ACC112 (cell line): ENCODE measurements around the gene PCSK1N.
A peak's percentile ranks its signal among the peaks of the same experiment; 100 is the strongest.

Experiments used
- H2AFZ ChIP-seq: fragments of 200-600 bp; sonication (generic); one replicate; pipeline ENCODE4 v1.6.0; 2017; ENCODE audit warnings: antibody characterized with exemption, low read length; ENCODE audit not compliant: unreplicated experiment
- H3K27ac ChIP-seq: fragments of 200-600 bp; sonication (generic); 2 replicates; pipeline ENCODE4 v1.5.1; 2014; ENCODE audit warnings: low read depth, mild to moderate bottlenecking, antibody characterized with exemption, low read length, moderate library complexity
- H3K27me3 ChIP-seq: fragments of 200-600 bp; sonication (generic); 2 replicates; pipeline ENCODE4 v1.6.1; 2014; ENCODE audit warnings: mild to moderate bottlenecking, antibody characterized with exemption, low read length, moderate library complexity, mixed read lengths; ENCODE audit not compliant: insufficient read depth
- H3K36me3 ChIP-seq: fragments of 200-600 bp; sonication (generic); 2 replicates; pipeline ENCODE4 v1.6.1; 2016; ENCODE audit warnings: mild to moderate bottlenecking, antibody characterized with exemption, low read length, moderate library complexity, mixed read lengths; ENCODE audit not compliant: insufficient read depth
- H3K4me1 ChIP-seq: fragments of 200-600 bp; sonication (generic); one replicate; pipeline ENCODE4 v1.6.1; 2016; ENCODE audit warnings: low read length, mixed read lengths; ENCODE audit not compliant: insufficient read depth, unreplicated experiment, control insufficient read depth
- H3K4me3 ChIP-seq: fragments of 200-600 bp; sonication (generic); 2 replicates; pipeline ENCODE4 v1.5.1; 2014; ENCODE audit warnings: mild to moderate bottlenecking, low read depth, low read length
- H3K79me2 ChIP-seq: fragments of 200-600 bp; sonication (generic); one replicate; pipeline ENCODE4 v1.6.0; 2016; ENCODE audit warnings: low read length; ENCODE audit not compliant: control insufficient read depth, unreplicated experiment, insufficient read depth

The PCSK1N gene

DNA sequence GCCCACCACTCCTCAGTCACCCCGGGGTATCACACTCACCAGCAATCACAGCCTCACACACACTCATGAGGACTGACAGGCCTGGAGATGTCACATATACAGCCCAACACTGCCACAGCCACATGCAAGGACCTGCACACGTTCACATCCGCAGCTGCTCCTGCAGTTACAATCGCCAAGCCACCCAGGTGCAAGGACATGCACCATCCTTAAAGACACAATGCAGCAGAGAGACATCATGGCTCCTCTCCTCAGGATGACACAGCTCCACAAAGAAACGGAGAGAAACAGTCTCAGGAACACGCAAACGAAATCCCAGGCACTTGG is 1.1 kb downstream of the PCSK1N start:
- H2AFZ ChIP-seq = no peak overlapping the region
- H3K27ac ChIP-seq = no peak overlapping the region
- peak overlapping the region; percentile 59; the same call in 1 of the 2 replicates for H3K4me3 ChIP-seq
- no peaks in the 10 kb centered on the region for H3K79me2 ChIP-seq
- peaks cover 54% of the 10 kb centered on the region for H3K27me3 ChIP-seq
- H3K36me3 ChIP-seq = no peaks in the 10 kb centered on the region
- H3K4me1 ChIP-seq = no peaks in the 10 kb centered on the region

DNA sequence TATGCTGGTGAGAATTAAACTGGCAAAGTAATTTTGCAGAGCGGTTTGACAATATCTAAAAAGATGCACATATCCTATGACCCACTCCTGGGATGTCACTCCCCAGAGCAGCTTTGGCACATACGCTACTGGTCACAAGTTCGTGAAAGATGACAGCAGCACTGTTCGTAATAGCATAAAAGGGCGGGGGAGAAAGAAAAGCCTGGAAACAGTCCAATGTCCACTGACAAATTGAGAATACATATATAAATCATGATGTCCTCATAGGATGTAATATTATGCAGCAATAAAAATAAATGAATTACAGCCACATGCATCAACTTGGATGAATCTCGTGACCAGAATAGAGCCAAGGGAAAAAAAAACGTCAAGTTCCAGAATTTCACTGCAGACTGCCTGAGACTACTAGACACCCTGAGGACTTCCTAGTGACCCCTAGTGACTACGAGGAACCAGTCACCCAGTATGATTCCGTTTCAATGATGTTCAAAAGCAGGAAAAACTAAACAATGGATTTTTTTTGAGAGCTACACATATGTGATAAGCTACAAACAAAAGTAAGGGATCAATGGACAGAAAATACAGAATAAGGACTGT is 1.8 kb downstream of the PCSK1N start:
- Histone ChIP-seq H3K27me3 (peaks cover 54% of the 10 kb centered on the region), H3K79me2 (no peaks in the 10 kb centered on the region), H3K27ac (no peak overlapping the region), H3K36me3 (no peaks in the 10 kb centered on the region), H2AFZ (no peak overlapping the region), H3K4me1 (no peaks in the 10 kb centered on the region), H3K4me3 (no peak overlapping the region)

DNA sequence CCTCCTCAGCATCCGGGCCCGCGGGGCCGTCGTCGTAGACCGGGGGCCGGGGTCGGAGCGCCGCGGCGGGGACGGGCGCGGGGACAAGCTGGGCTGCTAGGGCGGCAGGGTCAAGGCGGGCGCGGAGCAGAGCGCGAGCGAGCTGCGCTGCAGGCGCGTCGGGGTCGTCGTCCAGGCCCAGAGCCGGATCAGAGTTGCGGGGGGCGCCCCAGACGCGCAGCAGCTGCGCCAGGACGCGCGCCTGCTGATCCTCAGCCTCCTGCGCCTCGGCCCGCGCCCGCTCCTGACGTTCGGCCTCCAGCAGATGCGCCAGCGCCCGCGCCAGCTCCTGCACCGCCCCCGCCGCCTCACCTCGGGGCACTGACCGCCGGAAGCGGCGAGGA is 3.5 kb downstream of the PCSK1N start:
- no peak overlapping the region for H3K4me3 ChIP-seq
- H3K27ac ChIP-seq = no peak overlapping the region
- no peaks in the 10 kb centered on the region for H3K79me2 ChIP-seq
- no peaks in the 10 kb centered on the region for H3K36me3 ChIP-seq
- peaks cover 54% of the 10 kb centered on the region for H3K27me3 ChIP-seq
- no peak overlapping the region for H2AFZ ChIP-seq
- H3K4me1 ChIP-seq = no peaks in the 10 kb centered on the region

DNA sequence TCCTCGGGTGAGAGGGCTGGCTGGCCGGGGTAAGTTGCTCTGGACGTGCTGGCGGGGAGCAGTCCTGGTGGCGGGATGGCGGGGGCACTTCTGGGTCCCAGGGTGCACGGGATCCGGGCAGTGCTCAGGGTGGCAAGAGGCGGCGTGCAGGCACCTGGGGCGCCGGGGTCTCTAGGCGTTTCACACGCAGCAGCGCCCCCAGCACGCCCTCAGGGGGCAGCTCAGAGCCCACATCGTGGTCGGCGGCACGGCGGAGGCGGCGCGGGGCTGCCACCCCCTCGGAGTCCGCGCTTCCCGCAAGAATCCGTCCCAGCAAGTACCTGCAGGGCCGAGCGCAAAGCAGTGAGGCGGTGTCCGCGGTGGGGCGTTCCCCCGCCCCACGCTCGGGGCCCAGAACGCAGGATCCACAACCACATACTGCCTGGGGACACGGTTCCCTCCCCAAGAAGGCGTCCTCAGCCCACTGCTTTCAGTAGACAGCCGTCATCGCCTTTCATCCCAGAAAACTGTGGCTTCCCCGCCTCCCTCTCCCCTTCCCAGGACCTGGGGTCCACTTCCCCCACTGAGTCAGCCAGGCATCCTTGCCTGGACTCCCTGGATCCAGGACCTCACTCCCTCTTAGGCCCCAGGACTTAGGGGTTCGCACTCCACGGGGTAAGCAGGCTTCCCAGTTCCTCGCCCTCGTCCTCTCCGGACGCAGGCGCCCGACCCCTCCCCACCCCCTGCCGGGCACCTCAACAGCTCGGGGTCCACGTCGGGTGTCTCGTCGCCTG is 4.1 kb downstream of the PCSK1N start:
- Histone ChIP-seq H3K4me3 (no peak overlapping the region), H3K27me3 (peaks cover 52% of the 10 kb centered on the region), H2AFZ (no peak overlapping the region), H3K27ac (no peak overlapping the region), H3K79me2 (no peaks in the 10 kb centered on the region), H3K36me3 (no peaks in the 10 kb centered on the region), H3K4me1 (no peaks in the 10 kb centered on the region)

DNA sequence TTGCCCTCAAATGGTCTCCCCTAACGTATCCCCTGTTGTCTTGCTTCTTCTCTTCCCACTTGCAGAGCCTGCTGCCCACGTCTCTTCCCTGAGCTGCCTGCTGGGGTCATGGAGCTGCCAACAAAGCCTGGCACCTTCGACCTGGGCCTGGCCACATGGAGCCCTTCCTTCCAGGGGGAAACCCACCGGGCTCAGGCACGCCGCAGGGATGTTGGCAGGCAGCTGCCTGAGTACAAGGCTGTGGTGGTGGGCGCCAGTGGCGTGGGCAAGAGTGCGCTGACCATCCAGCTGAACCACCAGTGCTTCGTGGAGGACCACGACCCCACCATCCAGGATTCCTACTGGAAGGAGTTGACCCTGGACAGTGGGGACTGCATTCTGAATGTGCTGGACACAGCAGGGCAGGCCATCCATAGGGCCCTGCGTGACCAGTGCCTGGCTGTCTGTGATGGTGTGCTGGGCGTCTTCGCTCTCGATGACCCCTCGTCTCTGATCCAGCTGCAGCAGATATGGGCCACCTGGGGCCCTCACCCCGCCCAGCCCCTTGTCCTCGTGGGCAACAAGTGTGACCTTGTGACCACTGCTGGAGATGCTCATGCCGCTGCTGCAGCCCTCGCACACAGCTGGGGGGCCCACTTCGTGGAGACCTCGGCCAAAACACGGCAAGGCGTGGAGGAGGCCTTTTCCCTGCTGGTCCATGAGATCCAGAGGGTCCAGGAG is 6.2 kb downstream of the PCSK1N start:
- H3K4me3 ChIP-seq = no peak overlapping the region
- peaks cover 34% of the 10 kb centered on the region for H3K27me3 ChIP-seq
- no peaks in the 10 kb centered on the region for H3K79me2 ChIP-seq

DNA sequence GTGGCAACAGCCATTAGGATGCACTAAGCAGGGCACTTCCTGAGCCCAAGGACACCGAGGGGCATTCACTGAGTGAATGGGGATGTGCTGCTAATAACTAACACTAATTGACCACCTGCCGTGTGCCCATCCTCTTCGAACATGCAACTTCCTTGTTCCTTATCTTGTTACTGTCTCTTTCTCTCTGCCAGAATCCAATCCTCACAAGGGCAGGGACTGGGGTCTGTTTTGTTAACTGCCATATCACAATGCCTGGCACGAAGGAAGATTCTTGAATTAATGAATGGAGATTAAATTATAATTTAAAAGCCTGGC is 7.8 kb downstream of the PCSK1N start:
- Histone ChIP-seq H3K27me3 (peaks cover 20% of the 10 kb centered on the region), H3K79me2 (no peaks in the 10 kb centered on the region), H3K4me3 (no peak overlapping the region), H3K36me3 (no peaks in the 10 kb centered on the region), H3K27ac (no peak overlapping the region), H2AFZ (no peak overlapping the region), H3K4me1 (no peaks in the 10 kb centered on the region)

More for the DNA sequence above, 6.2 kb downstream of the PCSK1N start:
- H3K4me1 ChIP-seq = no peaks in the 10 kb centered on the region
- no peaks in the 10 kb centered on the region for H3K36me3 ChIP-seq
- H2AFZ ChIP-seq = no peak overlapping the region
- H3K27ac ChIP-seq = no peak overlapping the region

DNA sequence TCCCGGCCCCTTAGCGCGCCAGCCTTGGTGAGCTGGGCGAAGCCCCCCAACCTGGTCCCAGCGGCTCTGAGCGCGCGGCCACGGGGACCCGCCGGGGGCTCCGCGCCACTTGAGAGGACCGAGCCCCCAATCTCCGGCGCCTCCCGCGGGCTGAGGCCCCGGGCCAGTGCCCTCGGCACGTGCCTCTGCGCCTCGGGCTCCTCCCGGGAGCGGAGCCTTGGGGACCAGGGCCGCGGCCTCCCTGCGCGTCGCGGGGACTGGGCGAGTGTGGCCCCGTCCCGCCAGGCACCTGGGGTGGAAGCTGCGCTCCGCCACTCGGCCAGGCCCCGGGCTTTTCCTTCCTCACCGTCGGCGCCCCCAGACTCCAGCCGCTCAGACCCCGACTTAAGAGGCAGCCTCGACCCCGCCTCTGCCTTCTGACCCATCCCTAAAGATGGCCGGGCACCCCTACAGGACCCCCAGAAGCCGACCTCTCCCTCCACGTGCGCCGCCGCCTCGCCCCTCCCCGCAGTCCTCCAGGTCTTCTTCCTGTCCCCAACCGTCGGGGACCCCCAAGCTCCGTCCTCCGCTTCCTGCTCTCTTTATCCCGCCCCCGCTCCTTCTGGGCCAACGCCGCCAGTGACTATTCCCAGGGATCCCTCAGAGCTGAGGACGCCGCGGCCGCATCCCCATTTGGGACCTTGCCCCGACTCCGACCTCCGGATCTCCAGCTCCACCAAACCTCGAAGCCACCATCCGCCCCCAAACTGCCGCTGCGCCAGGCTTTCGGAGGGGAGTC is 8.3 kb downstream of the PCSK1N start:
- no peak overlapping the region for H2AFZ ChIP-seq
- H3K27ac ChIP-seq = no peak overlapping the region
- peaks cover 15% of the 10 kb centered on the region for H3K27me3 ChIP-seq
- no peaks in the 10 kb centered on the region for H3K36me3 ChIP-seq
- H3K4me3 ChIP-seq = no peak overlapping the region
- no peaks in the 10 kb centered on the region for H3K4me1 ChIP-seq
- no peaks in the 10 kb centered on the region for H3K79me2 ChIP-seq

DNA sequence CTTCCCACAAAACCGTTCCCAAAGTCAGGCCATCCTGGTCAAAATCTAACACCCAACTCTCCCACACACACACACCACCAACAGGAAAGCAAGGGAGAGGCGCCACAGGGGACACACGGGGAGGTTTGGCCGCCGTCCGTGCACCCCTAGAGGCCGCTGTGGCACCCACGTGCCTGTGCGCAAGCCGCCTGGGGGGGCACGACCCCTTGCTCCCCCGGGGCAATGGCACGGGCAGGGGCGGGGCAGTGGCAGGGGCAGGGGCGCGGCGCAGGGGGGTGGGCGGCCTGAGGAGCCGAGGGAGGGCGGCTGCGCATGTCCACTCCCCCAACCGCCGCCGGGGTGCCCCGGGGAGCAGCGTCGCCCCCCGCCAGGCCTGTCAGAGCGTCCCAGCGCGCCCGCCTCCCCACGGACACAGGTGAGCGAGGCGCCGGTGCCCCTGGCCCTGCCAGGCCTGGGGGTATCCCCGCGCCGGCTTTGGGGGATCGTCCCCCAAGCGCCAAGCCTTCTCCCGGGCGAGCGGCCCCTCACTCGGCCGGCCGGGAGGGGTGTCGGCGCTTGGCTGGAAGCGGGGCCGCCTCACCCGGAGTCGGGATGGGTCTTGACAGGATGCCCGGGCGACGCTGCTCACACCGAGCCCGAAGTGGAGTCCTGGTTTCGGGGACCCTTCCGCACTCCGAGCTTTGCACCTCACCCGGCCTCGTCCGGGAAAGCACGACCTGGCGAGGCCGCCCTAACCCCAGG is 9.1 kb downstream of the PCSK1N start, which contains the start of gene ERAS:
Gene ERAS, plus strand, starts transcription at position 379 of the 741 bp plus-strand sequence. CDS start 2,611 bp downstream, outside the sequence.
- Histone ChIP-seq H2AFZ (no peak within 1 kb of the TSS), H3K27ac (no peak within 1 kb of the TSS), H3K36me3 (no peaks in the 10 kb centered on the region), H3K79me2 (no peaks in the 10 kb centered on the region), H3K4me3 (no peak within 1 kb of the TSS), H3K27me3 (peaks cover 7% of the 10 kb centered on the region), H3K4me1 (no peaks in the 10 kb centered on the region)

DNA sequence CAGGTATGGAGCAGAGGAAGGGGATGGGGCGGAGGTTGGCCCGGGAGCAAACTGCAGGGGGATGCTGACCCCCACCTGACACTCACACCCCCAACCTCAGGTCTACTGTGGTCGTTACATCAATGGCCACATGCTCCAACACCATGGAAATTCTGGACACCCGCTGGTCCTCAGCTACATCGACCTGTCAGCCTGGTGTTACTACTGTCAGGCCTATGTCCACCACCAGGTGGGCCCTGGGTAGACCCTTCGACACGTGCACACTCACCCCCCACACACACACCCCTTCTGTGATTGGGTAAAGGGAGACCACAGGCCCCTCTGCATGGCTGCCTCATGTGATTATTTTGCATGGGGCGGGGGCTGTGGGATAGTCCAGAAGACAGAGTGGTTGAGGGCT is 11.3 kb downstream of the PCSK1N start:
- H2AFZ ChIP-seq = no peak overlapping the region
- no peaks in the 10 kb centered on the region for H3K36me3 ChIP-seq
- H3K4me1 ChIP-seq = no peaks in the 10 kb centered on the region
- H3K27ac ChIP-seq = no peak overlapping the region
- H3K79me2 ChIP-seq = no peaks in the 10 kb centered on the region
- H3K27me3 ChIP-seq = no peaks in the 10 kb centered on the region
- H3K4me3 ChIP-seq = no peak overlapping the region

DNA sequence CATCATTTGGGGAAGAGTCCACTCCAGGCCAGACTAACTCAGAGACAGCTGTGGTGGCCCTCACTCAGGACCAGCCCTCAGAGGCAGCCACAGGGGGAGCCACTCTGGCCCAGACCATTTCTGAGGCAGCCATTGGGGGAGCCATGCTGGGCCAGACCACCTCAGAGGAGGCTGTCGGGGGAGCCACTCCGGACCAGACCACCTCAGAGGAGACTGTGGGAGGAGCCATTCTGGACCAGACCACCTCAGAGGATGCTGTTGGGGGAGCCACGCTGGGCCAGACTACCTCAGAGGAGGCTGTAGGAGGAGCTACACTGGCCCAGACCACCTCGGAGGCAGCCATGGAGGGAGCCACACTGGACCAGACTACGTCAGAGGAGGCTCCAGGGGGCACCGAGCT is 12.4 kb downstream of the PCSK1N start:
- no peaks in the 10 kb centered on the region for H3K27me3 ChIP-seq
- H3K4me1 ChIP-seq = no peaks in the 10 kb centered on the region
- H3K36me3 ChIP-seq = no peaks in the 10 kb centered on the region
- no peak overlapping the region for H2AFZ ChIP-seq
- no peak overlapping the region for H3K27ac ChIP-seq
- H3K4me3 ChIP-seq = no peak overlapping the region
- H3K79me2 ChIP-seq = no peaks in the 10 kb centered on the region
